ENCODE data around the gene TIA1.
"Not testable (repeated sequence)": the region's sequence is repeated elsewhere in the genome, so short reads cannot be mapped to it uniquely, and the experiment has no call there.

The TIA1 gene, protein sequence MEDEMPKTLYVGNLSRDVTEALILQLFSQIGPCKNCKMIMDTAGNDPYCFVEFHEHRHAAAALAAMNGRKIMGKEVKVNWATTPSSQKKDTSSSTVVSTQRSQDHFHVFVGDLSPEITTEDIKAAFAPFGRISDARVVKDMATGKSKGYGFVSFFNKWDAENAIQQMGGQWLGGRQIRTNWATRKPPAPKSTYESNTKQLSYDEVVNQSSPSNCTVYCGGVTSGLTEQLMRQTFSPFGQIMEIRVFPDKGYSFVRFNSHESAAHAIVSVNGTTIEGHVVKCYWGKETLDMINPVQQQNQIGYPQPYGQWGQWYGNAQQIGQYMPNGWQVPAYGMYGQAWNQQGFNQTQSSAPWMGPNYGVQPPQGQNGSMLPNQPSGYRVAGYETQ

DNA sequence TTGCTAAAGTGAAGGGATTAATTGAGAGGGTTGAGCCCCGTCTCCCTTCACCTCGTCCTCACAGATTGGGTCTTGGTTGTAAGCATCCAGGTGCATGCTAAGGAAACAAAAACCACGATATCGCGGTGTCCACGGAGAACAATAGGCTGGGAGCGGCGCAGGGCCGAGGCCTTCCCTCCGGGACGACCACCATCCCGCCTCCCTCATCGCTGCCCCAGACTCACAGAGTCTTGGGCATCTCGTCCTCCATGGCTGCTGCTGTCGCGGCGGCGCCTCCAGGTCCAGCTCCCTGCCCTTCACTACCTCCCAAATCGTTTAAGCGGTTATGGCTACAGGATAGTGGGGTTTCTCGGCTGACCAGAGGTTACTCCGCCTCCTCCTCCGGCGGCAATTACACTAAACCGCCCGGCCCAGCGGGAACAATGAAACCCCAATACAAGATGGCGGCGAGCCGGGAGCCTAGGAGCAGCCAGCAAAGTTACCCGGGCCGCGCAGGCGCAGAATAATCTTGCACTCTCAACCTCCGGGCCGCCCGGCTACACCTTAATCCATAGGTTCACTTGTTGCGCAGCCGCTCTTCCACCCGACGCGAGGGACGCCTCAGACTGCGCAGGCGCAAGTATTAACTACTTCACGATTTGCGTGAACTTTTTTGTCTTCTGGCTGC is at the start of gene TIA1:
TIA1 (minus strand) TSS at position 448 of the 667 bp plus-strand sequence; CDS start at position 250, 198 bp downstream.
- peak; percentile 99 for DNase-seq

DNA sequence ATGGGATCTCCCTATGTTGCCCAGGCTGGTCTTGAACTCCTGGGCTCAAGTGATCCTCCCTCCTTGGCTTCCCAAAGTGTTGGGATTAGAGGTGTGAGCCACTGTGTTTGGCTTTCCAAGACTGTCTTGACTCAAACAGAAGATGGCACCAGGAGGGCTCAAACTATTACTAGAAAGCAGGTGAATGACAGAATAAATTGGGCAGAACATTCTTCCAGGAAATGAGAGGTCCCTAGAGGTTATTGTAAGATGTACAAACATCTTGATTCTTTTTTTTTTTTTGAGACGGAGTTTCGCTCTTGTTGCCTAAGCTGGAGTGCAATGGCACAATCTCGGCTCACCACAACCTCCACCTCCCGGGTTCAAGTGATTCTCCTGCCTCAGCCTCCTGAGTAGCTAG is 49.4 kb upstream of the TIA1 start:
- DNase-seq, result not testable (repeated sequence)

DNA sequence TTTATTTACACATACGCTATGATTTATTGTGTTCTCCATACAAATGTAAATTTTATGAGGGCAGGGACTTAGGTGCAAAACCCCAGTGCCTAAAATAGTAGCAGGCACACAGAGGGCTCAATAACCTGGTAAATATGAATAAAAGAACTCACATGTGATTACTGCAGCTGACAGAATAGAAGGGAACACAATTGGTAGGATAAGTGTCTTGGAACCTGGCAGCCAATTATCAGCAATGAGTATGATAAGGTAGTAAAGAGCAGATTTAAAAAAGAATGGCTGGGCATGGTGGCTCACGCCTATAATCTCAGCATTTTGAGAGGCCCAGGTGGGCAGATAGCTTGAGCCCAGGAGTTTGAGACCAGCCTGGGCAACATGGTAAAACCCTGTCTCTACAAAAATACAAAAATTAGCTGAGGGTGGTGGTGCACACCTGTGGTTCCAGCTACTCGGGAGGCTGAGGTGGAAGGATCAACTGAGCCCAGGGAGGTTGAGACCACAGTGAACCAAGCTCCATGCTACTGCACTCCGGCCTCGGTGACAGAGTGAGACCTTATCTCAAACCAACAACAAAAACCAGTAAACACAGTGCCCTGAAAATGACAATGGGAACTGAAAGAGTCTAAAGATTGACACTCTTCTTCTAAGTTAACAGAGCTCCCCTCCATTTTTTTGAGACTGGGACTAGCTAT is 35.2 kb upstream of the TIA1 start:
- DNase-seq, result no peak

DNA sequence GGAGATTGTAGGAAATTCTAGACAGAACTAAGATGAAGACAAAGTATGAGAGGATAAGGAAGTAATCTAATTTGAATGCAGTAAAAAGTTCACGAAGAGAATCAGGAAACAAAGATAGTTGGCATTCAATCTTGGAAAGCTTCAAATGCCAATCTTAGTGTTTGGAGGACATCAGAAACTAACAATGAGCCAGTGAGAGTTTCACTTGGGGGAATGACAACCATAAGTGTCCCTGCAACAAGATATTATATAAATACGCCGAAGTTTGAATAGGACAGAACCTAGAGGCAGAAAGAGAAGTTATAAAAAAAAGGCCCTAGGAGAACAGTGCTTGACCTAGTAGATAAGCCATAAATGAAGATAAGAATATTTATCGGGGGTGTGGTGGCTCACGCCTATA is 34.0 kb upstream of the TIA1 start:
- no peak for DNase-seq

DNA sequence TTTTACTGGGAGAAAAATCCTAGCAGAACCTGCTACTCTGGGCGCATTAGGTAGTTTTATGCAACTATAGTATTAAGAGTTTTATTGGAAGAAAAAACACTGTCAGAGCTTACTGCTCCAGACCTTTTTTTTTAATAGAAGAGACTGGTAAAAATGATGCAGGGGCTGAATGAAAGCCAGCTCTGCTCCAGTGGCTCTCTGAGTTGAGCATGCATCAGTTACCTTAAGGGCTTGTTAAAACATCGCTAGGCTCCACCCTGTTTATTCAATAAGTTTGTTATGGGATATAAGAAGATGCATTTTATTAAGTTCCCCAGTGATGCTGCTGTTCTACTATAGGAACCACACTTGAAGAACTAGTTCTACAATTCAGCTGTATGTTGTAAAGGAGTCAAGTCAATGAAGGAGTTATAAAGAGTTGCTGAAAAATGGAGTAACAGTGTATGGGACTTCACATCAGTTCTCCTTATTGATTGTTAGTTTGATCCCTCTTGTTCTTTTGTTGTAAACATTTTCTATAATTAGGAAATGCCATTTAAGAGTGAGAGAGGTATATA is 31.9 kb upstream of the TIA1 start:
- DNase-seq, result no peak

DNA sequence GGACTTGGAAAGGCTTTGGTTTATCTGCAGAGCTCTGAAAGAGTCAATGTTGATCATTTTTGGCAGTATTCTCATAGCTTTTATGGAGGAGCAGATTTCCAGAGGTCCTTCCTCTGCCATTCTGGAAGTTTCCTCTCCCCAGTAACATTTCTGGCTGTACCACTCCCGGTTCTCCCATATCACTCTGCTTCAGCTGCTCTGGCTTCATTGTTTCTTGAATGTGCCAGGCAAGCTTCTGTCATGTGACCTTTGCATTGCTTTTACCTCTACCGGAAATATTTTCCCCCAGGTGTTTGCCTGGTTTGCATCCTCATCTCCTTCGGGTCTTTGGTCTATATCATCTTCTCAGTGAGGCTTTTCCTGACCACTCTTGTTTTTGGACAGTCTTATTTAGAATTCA is 21.9 kb upstream of the TIA1 start:
- DNase-seq, result no peak

DNA sequence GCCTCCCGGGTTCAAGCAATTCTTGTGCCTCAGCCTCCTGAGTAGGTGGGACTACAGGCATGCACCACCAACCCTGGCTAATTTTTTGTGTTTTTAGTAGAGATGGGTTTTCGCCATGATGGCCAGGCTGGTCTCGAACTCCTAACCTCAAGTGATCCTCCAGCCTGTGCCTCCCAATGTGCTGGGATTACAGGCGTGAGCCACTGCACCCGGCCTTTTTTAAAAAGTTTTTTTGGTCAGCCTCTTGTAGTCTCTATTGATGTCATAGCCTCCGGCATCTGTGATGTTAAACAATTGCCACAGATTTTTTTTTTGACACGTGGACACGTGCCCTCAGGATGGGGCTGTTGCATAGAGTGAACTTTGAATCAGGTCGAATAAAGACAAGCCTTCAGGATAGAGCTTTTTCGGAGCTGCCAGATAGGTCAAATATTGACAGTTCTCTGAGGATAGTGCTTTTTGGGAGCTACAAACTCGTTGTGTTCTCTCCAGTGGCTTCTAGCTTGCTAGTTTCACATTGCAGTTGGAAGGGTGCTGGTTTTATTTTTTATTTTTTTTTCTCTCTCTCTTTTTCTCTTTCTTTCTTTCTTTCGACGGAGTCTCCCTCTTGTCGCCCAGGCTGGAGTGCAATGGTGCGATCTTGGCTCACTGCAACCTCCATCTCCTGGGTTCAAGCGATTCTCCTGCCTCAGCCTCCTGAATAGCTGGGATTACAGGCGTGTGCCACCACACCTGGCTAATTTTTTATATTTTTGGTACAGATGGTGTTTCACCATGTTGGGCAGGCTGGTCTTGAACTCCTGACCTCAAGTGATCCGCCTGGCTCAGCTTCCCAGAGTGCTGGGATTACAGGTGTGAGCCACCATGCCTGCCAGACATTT is 21.2 kb upstream of the TIA1 start:
- DNase-seq, result not testable (repeated sequence)

DNA sequence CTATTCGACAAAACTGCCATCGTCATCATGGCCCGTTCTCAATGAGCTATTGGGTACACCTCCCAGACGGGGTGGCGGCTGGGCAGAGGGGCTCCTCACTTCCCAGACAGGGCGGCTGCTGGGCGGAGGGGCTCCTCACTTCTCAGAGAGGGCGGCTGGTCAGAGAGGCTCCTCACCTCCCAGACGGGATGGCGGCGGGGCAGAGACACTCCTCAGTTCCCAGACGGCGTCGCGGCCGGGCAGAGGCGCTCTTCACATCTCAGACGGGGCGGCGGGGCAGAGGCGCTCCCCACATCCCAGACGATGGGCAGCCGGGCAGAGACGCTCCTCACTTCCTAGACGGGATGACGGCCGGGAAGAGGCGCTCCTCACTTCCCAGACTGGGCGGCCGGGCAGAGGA is 18.5 kb upstream of the TIA1 start:
- not testable (repeated sequence) for DNase-seq

DNA sequence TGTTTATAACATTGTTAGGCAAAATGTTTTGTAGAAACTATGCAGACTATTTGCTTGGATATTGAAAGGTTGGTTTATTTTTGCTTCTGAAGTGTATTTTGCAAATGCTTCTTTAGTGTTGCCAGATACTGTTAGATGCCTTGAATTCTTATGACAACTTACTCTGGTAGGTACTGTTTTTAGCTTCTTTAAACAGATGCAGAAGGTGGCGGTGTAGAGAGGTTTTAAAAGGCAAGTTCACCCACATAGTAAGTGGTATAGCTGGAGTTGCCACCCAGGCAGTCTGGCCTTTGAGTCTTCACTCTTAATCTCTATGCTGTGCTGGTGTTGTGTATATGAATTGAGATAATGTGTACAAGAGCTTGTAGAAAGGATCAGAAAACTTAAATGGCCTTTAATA is 13.1 kb upstream of the TIA1 start:
- DNase-seq, result no peak

DNA sequence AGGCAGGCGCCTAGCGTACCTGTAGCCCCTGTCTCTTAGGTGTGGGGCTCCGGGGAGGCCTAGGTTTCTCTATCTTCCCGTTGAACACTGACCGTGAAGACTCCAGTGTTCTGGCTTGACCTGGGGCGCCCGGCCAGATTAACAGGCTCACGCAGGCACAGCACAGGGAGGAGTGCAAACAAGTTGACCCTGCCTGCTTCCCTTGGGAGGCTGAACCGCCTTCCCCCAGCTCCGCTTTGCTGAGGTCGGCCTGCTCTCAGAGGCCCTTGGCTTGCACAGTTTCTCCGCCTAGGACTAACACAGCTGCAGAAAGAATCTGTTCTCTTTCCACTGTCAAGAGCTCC is 10.1 kb upstream of the TIA1 start:
- DNase-seq, result no peak

DNA sequence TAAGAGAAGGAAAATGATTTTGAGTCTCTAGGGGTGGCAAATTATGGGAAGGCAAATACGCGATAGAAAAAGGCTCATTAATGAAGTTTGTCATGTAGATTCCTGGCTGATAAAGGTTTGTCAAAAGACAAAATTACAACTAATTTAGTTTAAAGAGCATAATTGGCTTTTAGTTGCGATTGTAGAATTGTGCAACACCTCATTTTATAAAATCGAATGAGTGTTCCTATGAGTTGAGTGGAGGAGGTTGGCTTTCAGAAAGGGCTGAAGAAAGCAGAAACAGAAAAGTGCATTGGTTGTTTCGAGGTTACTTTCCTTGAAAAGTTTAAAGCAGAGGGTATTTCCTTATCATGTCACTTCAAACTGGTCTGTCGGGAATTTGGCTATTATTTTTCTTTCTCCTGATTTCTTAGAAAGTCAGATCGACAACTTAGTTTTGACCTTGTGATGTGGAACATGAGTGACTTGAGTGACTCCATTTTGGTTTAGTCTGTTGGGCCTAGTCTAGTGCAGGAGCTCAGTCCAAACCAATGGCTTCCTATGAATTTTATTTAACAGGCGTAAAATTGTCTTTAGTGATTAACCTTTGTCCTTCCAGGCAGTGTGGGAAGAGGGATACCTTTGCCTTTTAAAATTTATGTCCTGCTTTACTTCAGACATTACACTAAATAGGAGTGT is 7.3 kb upstream of the TIA1 start:
- DNase-seq, result no peak

DNA sequence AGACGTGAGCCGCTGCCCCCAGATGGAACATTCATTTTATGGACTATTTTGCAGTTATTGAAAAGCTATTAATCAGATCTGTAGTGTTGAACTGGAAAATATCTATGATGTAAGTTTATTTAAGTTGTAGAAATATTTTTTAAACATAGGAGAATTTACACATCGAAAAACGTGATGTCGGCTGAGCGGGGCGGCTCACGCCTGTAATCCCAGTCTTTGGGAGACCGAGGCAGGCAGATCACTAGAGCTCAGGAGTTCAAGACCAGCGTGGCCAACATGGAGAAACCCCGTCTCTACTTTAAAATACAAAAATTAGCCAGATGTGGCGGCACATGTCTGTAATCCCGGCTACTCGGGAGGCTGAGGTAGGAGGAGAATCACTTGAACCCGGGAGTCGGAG is 2.0 kb upstream of the TIA1 start:
- no peak for DNase-seq

DNA sequence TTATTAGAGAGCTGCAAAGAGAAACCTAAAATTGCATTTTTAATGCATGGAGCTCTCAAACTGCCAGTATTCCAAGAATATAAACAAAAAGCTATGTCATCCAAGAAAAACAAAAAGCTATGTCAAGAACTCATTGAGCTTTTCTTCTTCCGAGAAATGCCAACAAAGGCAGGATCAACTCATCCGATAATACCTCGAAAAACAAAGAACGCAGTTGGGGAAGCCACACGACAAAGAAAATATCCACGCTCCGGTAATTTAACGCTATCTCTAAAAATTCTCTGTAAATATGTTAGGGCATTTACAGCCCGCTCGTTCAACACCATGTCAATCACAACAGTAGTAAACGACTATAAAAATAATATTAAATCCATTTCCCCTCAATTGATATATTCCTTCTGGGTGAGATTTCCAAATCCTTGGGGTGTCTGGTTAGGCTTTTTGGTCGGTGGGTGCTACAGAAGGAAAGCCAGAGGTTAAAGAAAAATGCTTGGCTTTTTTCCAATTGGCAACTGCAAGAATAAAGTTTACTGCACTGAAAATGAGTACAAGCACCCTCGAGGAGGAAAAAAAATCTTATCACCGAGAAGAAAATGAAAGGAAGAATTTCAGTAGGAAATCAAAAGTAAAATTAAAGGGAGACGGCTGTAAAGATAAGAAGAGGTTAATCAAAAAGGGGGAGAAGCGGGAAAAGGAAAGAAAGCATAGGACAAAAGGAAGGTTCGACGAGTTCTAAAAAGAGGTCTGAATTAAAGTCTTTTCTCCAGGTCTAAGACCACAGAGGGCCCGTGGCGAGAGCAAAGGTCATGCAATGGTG is 856 bp downstream of the TIA1 start:
- no peak for DNase-seq

DNA sequence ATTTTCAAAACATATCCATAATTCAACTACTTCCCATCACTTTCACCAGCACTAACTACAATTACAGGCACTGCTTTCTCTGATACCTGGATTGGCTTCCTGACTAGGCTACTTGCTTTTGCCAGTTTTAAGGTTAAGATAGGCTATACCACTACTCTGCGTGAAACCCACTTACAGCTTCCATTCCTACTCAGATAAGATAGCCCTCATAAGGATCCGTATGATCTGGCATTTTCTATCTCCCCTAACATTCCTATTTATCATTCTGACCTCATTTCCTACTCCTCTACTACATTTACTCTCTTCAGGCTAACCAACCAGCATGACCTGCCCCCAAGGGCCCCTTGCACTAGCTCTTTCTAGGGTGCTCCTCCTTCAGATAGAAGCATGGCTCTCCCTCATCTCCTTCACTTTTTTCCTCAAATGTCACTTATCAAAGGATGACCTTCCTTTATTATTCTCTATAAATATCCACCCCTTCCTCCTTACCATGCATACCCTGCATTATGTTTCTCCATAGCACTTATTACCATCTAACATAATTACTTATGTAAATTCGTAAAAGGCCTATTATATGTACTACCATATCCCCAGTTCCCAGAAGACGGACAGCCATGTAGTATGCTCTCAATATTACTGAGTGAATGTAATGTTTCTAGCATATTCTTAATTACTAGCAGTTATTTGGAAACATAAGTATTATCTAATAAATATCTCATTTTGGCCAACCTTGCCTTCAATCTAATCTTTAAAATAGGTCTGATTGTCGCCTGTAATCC is 4.4 kb downstream of the TIA1 start:
- no peak for DNase-seq

DNA sequence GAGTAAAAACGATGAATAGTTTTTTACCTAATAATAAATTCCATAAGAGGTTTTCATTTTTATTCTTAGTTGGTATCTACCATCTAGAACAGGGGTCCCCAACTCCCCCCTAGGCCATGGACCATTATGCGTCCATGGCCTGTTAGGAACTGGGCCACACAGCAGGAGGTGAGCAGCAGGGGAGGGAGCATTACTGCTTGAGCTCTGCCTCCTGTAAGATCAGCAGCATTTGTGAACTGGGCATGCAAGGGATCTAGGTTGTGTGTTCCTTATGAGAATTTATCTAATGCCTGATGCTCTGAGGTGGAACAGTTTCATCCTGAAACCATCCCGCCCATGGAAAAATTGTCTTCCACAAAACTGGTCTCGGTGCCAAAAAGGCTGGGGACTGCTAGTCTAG is 5.9 kb downstream of the TIA1 start:
- no peak for DNase-seq

DNA sequence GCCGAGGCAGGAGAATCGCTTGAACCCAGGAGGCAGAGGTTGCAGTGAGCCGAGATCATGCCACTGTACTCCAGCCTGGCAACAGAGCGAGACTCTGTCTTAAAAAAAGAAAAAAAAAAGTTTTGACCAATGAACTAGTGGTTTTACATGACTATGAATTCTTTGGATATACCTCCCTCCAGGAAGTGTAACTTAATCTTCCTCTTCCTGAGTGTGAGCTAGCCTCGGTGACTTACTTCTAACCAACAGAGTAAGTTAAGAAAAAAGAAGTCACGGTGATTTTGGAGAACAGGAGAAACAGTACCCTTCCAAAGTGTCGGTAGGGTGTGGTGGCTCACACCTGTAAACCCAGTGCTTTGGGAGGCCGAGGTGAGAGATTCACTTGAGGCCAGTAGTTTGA is 7.1 kb downstream of the TIA1 start:
- DNase-seq, result no peak

DNA sequence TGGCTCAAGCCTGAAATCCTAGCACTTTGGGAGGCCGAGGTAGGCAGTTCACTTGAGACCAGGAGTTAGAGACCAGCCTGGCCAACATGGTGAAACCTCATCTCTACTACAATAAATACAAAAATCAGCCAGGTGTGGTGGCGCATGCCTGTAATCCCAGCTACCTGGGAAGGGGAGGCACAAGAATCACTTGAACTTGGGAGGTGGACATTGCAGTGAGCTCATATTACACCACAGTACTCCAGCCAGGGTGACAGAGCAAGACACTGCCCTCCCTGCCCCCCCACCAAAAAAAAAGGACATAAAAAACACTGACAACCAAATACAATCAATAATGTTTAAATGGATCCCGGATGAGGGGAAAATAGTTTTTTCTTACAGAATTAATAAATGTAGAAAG is 7.8 kb downstream of the TIA1 start:
- DNase-seq, result no peak

DNA sequence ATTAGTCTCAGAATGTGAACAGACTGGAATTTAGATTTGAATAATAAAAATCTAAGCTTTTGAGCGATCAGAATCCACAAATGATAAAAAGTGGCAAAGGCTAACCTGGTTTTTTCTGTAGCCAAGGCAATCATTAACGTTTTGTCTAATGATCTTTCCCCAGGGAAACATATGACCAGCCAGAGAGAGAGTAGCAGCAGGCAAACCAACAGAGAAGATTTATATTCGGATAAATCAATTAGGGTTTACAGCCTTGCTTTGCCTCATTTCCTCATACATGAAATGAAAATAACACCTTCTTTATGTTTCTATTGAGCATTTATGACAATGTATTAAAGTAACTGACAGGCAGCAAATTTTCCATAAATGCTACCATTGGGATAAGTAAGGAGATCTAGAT is 14.5 kb downstream of the TIA1 start:
- DNase-seq, result no peak

DNA sequence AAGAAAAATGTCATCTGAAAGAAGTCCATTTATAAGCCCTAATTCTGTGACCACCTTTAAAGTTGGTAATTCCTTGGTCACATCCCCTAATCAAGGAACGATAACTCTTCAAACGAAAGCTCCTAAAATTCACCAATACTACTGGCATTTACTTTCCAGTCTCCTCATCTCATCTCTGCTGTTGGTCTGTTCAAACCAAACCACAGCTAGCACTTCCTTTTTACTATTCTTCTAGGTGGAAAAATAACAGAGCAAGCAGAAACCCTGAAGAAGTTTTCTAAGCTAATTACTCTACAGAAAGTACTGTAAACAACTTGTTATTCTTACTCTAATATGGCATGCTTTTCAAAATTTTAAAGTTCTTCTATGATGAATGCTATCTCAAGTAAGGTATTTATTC is 21.6 kb downstream of the TIA1 start:
- DNase-seq, result no peak

DNA sequence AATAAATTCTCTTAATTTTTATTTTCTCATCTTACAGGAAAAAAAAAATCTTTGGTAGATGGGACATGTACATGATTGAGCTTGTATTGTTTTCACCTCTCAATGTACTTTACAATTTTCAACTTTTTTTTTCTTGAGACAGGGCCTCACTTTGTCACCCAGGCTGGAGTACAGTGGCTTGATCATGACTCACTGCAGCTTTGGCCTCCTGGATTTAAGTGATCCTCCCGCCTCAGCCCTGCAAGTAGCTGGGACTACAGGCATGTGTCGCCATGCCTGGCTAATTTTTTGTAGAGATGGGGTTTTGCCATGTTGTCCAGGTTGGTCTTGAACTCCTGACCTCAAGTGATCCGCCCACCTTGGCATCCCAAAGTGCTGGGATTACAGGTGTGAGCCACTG is 25.1 kb downstream of the TIA1 start:
- DNase-seq, result not testable (repeated sequence)

Data from kidney glomerular epithelial cell (primary cell).